Measurements from ENCODE around the gene RIPOR2.

DNA sequence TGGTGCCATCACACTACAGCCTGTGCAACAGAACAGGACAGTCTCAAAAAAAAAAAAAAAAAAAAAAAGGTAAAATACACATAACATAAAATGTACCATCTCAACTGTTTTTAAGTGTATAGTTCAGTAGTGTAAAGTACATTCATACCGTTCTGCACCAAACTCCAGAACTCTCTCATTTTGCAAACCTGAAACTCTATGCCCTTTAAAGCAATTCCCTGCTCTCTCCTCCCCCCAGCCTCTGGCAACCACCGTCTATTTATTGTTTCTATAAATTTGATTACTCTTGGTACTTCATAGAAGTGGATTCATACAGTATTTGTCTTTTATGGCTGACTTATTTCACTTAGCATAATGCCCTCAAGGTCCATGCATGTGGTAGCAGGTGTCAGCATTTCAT, 12.9 kb downstream of the RIPOR2 start:
- TF ChIP-seq, protein P1, sequence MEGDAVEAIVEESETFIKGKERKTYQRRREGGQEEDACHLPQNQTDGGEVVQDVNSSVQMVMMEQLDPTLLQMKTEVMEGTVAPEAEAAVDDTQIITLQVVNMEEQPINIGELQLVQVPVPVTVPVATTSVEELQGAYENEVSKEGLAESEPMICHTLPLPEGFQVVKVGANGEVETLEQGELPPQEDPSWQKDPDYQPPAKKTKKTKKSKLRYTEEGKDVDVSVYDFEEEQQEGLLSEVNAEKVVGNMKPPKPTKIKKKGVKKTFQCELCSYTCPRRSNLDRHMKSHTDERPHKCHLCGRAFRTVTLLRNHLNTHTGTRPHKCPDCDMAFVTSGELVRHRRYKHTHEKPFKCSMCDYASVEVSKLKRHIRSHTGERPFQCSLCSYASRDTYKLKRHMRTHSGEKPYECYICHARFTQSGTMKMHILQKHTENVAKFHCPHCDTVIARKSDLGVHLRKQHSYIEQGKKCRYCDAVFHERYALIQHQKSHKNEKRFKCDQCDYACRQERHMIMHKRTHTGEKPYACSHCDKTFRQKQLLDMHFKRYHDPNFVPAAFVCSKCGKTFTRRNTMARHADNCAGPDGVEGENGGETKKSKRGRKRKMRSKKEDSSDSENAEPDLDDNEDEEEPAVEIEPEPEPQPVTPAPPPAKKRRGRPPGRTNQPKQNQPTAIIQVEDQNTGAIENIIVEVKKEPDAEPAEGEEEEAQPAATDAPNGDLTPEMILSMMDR (IDR thresholded peaks at IDR 0.05; ENCODE audit: low read depth, low read length): no peak
- TF ChIP-seq POLR2A (IDR thresholded peaks at IDR 0.05; ENCODE audit: extremely low read depth, insufficient read length) (no peak), MYC (IDR thresholded peaks at IDR 0.05; ENCODE audit: low read depth, low read length) (no peak)
- TF ChIP-seq, protein P2, sequence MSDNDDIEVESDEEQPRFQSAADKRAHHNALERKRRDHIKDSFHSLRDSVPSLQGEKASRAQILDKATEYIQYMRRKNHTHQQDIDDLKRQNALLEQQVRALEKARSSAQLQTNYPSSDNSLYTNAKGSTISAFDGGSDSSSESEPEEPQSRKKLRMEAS (IDR thresholded peaks at IDR 0.05; ENCODE audit: low read depth, low read length): no peak
